Aorta (tissue), 5 donors: ENCODE data around the gene ITGA6. TPM values are rescaled to one million over a fixed set of nuclear protein-coding genes. Genes with fewer than 3 reads are reported as not detected.

Source experiments
- ATAC-seq: fragments of 200-7000 bp; cut with Tn5 transposase; one replicate; pipeline ENCODE4 v1.9.1; 2022; ENCODE audit warnings: moderate library complexity; ENCODE audit not compliant: low FRiP score
- DNase-seq, 2 donors: peaks; one replicate each; pipeline ENCODE4 v3.0.0-alpha.2; 2020
- H3K27ac ChIP-seq, 2 donors: one replicate each; pipeline ENCODE4 v1.5.1; 2013; ENCODE audit warnings: low read length in 2 of 2, mild to moderate bottlenecking in 2 of 2, moderate library complexity in 2 of 2, control low read depth in 1 of 2, inconsistent platforms in 1 of 2, low read depth in 1 of 2
- H3K27me3 ChIP-seq, 2 donors: one replicate each; pipeline ENCODE4 v1.6.1; 2013; ENCODE audit warnings: control low read depth in 1 of 2, low read length in 1 of 2, mild to moderate bottlenecking in 1 of 2, moderate library complexity in 1 of 2; ENCODE audit not compliant: insufficient read depth in 2 of 2, control insufficient read depth in 1 of 2
- H3K36me3 ChIP-seq, 2 donors: one replicate each; pipeline ENCODE4 v1.6.1; 2013; ENCODE audit warnings: control low read depth in 1 of 2, low read length in 1 of 2, mild to moderate bottlenecking in 1 of 2; ENCODE audit not compliant: insufficient read depth in 2 of 2, control insufficient read depth in 1 of 2
- H3K4me1 ChIP-seq, 2 donors: one replicate each; pipeline ENCODE4 v1.6.1; 2013; ENCODE audit warnings: low read length in 2 of 2, control low read depth in 1 of 2, mild to moderate bottlenecking in 1 of 2, moderate library complexity in 1 of 2; ENCODE audit not compliant: insufficient read depth in 2 of 2, control insufficient read depth in 1 of 2
- H3K4me3 ChIP-seq, 2 donors: one replicate each; pipeline ENCODE4 v1.5.1; 2013; ENCODE audit warnings: low read length in 2 of 2, control low read depth in 1 of 2, mild to moderate bottlenecking in 1 of 2
- H3K9me3 ChIP-seq: one replicate; pipeline ENCODE4 v1.6.1; 2013; ENCODE audit warnings: mild to moderate bottlenecking, low read length; ENCODE audit not compliant: control insufficient read depth
- WGBS, 2 donors: extraction: QIAGEN DNeasy Blood & Tissue Kit; methylation state at CpG; one replicate each; pipeline ENCODE4 v1.1.7; 2013; 5-methylcytosine and 5-hydroxymethylcytosine counted together
- intact Hi-C, 2 donors: fragments of 100-400 bp; cut with DNase I; formaldehyde crosslinking; loops; one replicate each; pipeline versions ENCODE4 v1.14.2 to v1.15.0; 2022
- polyA plus RNA-seq, 2 donors: library from polyadenylated mRNA; stranded (reverse); fragments of 200-250 nt; gene quantifications; one replicate each; pipeline ENCODE4 v1.2.3, GENCODE V29; 2013
- total RNA-seq, 2 donors: library from RNA; stranded (reverse); fragmentation: NEBNext Ultra II Directional; extraction: Animal tissue kit (Norgen Biotek cat#: 25700); gene quantifications; one replicate each; pipeline ENCODE4 v1.2.1, GENCODE V29; 2021
- donor health status: healthy with polysubstance abuse.
- donor health status: Bipolar disorder and iron deficiency.
- donor health status: DM: no; HTN: no; CAD: no.
- donor health status: DM: no; HTN: no; CAD: no.
- donor health status: DM: yes; HTN: yes; CAD: no.

Gene ITGA6
- total and polyA plus RNA-seq, 4 donors, result 0.46 to 67.6 (median 26.5) TPM

DNA sequence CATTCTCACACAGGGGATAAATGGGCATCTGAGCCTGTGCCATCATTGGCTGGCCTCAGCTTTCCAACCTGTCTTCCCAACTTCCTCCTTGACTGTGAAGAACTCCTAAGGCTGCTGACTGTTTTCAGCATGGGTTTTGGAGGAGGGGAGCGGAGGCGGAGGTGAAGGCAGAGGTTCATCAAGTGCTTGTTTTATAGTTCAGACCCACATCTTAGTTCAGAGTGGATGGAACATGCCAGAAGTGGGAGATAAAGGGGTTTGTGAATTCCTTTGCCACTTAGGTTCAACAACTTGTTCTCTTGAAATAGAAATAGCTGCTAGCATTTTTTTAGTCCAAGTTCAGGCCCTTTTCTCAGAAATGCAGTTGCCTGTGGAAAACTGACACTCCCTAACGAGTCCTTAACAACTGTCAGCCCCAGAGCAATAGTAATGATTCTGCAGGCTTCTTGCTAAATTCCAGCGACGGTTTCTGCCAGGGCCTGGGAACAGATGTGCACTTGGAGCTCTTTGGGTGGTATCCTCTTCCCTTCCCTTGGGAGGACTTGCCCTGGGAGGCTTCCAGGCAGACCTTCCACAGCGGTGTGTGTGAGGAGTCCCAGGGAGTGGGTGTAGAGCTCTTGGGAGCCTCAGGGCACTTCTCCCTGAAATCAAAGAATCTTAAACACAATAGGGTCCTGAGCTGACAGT lies 30.1 kb upstream of the ITGA6 start:
- Histone ChIP-seq H3K9me3 (no peaks in the 10 kb centered on the region), H3K4me3 (no peak overlapping the region), H3K27ac (peak overlapping the region in 1 of 2 donors; percentile 40), H3K4me1 (peaks cover 0 to 2% of the 10 kb centered on the region in 2 donors), H3K36me3 (no peaks in the 10 kb centered on the region), H3K27me3 (no peaks in the 10 kb centered on the region)
- 45 to 49% methylated on average over 6 of the region's 6 CpGs for WGBS, 2 donors
- intact Hi-C loops, result no loop called here
- DNase-seq (no peak), ATAC-seq (peak; percentile 10)

DNA sequence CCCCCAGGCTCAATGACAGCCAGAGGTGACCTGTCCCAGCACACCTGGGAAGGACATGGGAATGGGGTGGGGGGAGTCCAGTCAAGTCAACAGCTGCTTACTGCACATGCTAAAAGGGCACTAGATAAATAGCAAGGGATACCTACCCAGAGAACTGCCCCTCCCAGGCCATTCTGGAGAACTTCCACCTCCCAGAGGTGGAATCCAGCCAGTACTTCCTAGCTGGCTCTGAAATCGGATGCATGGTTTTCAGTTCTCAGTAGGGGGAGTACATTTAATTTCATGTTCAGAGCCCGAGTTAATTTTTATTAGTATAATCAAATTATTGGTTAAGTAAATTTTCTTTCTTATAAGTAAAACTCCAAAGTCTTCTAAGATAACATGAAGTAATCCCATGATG lies 28.9 kb upstream of the ITGA6 start:
- Histone ChIP-seq H3K4me3 (no peak overlapping the region), H3K27ac (no peak overlapping the region), H3K4me1 (peaks cover 0 to 2% of the 10 kb centered on the region in 2 donors), H3K9me3 (no peaks in the 10 kb centered on the region), H3K36me3 (no peaks in the 10 kb centered on the region), H3K27me3 (no peaks in the 10 kb centered on the region)
- DNase-seq, result no peak
- 68 to 73% methylated on average over 2 of the region's 2 CpGs for WGBS, 2 donors
- no peak for ATAC-seq
- intact Hi-C loops, result no loop called here

DNA sequence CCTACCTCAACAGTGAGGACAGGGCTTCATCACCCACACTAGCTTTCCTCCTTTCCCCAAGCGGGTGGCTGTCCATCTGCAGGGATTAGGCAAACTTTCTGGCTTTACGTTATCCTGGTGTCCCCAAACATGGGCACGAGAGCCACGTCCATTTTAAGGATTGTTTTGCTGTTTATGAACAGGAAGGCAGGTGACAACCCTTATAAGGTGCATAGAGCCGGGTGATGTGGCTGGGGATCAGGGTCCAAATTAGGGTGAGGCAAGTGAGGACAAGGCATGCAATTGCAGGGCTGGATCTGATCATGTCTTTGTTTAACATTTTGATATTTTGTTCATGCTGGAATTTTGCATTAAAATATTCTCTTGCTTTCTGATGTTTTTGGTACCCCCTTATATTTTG lies 27.6 kb upstream of the ITGA6 start:
- Histone ChIP-seq H3K9me3 (no peaks in the 10 kb centered on the region), H3K4me3 (no peak overlapping the region), H3K27me3 (no peaks in the 10 kb centered on the region), H3K27ac (no peak overlapping the region), H3K4me1 (no peaks in the 10 kb centered on the region), H3K36me3 (no peaks in the 10 kb centered on the region)
- ATAC-seq (no peak), DNase-seq (no peak)
- intact Hi-C loops, result no loop called here
- WGBS, 2 donors, result 97 to 98% methylated on average over 5 of the region's 5 CpGs

DNA sequence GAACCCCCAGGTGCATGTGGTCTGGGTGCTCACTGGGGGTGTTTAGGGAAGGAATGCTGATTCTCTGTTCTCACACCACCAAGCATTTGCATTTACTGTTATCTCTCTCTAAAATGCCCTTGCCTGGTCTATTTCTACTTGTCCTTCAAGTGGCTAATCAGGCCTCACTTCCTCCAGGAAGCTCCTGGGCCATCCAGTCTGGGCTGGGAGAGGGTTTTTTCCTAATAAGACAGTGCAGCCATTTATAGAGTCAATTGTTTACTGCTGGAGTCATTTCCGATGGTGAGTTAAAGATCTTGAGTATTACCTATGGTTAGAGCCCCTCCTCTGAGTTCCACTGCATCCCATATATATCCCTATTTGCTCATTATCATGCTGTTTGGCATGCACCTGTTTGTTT lies 25.2 kb upstream of the ITGA6 start:
- ATAC-seq (no peak), DNase-seq (no peak)
- H3K9me3 ChIP-seq, result no peaks in the 10 kb centered on the region
- WGBS, 2 donors, result 95 to 97% methylated on average over 1 of the region's 1 CpG
- H3K36me3 ChIP-seq, result no peaks in the 10 kb centered on the region
- no peaks in the 10 kb centered on the region for H3K27me3 ChIP-seq
- H3K27ac ChIP-seq, result no peak overlapping the region
- H3K4me3 ChIP-seq, result no peak overlapping the region
- intact Hi-C loops, result no loop called here
- H3K4me1 ChIP-seq, result no peaks in the 10 kb centered on the region

DNA sequence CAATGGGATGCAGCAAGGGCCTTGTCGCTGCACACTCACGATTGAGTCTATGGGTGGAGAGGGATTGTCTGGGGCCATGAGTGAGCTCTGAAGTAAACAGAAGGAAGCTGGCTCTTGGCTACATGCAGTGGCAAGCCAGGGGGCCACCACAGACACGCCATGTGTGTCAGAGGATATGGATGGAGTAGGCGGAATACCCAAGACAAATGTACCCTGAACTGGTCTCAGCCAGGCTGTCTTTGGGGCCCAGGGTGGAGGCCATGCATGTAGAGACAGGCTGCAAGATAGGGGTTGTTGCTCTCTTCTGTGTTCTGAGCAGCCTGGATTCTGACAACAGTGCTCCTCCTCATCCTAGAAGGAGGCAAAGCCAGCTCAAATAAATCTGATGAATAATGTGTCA lies 24.0 kb upstream of the ITGA6 start:
- H3K9me3 ChIP-seq, result no peaks in the 10 kb centered on the region
- H3K4me3 ChIP-seq, result no peak overlapping the region
- intact Hi-C loops, result no loop called here
- no peaks in the 10 kb centered on the region for H3K4me1 ChIP-seq
- WGBS, 2 donors, result 96 to 97% methylated on average over 4 of the region's 4 CpGs
- H3K36me3 ChIP-seq, result no peaks in the 10 kb centered on the region
- DNase-seq (no peak), ATAC-seq (no peak)
- no peak overlapping the region for H3K27ac ChIP-seq
- H3K27me3 ChIP-seq, result no peaks in the 10 kb centered on the region

DNA sequence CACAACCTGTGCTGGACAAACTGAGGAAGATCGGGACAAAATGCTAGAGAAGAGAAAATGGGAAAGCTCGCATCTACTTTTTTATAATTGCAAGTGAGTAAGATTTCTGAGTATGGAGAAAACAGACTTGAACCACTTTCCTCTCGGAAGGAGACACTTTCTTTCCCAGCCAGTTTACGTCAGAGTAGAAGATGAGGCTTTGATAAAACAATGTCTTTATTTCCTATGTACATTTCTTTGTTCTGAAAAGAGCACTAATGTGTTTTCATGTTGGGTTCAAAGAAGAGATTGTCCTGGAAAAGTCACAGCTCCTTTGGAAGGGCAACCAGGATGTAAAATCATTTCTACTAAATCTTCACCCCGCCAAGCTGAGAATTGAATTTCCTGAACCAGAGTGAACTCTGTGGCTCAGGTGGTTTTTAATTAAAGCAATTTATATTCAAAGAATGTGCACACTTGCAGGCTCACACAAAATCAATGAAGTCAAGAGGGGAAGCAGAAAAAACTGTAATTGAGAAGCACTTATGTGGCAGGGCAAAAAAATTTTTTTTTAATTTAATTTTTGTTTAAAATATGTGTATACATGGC lies 23.4 kb upstream of the ITGA6 start:
- no peak for DNase-seq
- H3K27ac ChIP-seq, result no peak overlapping the region

DNA sequence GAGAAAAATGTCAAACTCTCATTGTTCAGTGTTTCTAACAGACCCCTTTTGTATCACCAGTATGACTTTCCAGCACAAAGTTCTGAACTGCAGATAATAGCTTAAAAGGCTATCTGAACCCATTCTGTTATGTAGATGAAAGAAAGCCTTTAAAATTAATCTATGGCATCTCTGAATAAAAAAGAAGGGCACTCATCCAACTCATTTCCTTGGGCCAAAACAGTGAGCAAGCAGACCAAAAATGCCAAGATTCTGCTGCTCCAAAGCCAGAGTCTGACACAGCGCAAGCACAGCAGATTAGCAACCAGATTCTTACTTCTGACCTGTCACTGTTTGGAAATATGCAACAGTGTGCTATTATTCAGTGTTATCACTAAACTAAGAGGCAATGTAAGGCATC lies 22.6 kb upstream of the ITGA6 start:
- WGBS, 2 donors, result 3 to 6% methylated on average over 1 of the region's 1 CpG
- H3K27me3 ChIP-seq, result no peaks in the 10 kb centered on the region
- ATAC-seq (no peak), DNase-seq (no peak)
- no peaks in the 10 kb centered on the region for H3K9me3 ChIP-seq
- no peaks in the 10 kb centered on the region for H3K4me1 ChIP-seq
- H3K36me3 ChIP-seq, result no peaks in the 10 kb centered on the region
- H3K4me3 ChIP-seq, result no peak overlapping the region
- intact Hi-C loops, result no loop called here
- H3K27ac ChIP-seq, result no peak overlapping the region

More for the DNA sequence above, 23.4 kb upstream of the ITGA6 start:
- WGBS, 2 donors, result 95 to 96% methylated on average over 5 of the region's 5 CpGs
- no peak for ATAC-seq
- Histone ChIP-seq H3K36me3 (no peaks in the 10 kb centered on the region), H3K4me3 (no peak overlapping the region), H3K4me1 (no peaks in the 10 kb centered on the region), H3K9me3 (no peaks in the 10 kb centered on the region), H3K27me3 (no peaks in the 10 kb centered on the region)
- intact Hi-C loops, result no loop called here

DNA sequence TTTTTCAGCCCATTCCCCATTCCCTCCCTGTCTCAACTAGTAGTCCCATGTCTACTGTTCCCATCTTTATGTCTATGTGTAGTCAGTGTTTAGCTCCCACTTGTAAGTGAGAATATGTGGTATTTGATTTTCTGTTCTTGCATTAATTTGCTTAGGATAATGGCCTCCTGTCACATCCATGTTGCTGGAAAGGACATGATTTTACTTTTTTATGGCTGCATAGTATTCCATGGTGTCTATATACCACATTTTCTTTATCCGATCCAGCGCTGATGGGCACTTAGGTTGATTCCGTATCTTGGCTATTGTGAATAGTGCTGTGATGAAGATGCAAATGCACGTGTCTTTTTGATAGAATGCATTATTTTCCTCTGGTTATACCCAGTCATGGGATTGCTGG lies 21.7 kb upstream of the ITGA6 start:
- Histone ChIP-seq H3K4me3 (no peak overlapping the region), H3K4me1 (no peaks in the 10 kb centered on the region), H3K9me3 (no peaks in the 10 kb centered on the region), H3K27ac (no peak overlapping the region), H3K36me3 (no peaks in the 10 kb centered on the region), H3K27me3 (no peaks in the 10 kb centered on the region)
- intact Hi-C loops, result no loop called here
- ATAC-seq, result no peak
- DNase-seq, result no peak
- 70 to 96% methylated on average over 4 of the region's 4 CpGs for WGBS, 2 donors

DNA sequence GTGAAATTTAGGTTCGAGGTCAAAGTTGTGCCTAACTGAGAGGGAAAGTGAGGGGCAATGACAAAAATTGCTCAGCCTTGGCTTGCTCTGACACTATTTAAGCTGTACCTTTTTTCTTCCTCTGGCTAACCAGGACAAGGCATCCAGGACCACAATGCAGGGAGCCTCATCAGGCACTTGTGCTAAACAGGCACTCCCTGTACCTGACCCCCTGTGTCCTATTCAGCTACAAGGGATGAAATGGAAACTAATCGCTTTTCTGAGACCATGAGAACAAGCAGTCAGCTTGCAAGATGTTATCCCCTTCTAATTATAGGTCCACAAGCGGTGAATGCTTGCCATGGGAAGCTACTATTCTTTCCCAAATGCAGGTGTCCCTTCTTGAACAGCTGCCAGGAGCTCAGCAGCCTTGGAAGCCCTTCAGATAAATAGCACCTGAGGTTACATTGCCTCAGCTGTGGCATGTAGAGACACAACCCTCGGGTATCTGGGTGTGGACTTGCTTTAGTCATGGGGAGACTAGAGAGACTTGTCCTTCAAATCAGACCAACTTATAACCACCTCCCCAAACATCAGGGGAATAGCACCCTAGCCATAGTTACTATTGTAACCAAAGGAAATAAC lies 19.1 kb upstream of the ITGA6 start:
- Histone ChIP-seq H3K27me3 (no peaks in the 10 kb centered on the region), H3K4me1 (no peaks in the 10 kb centered on the region), H3K27ac (no peak overlapping the region), H3K4me3 (no peak overlapping the region), H3K36me3 (no peaks in the 10 kb centered on the region), H3K9me3 (peaks cover 1% of the 10 kb centered on the region)
- intact Hi-C loops, result no loop called here
- DNase-seq (no peak), ATAC-seq (no peak)
- 77 to 81% methylated on average over 4 of the region's 4 CpGs for WGBS, 2 donors
